Measurements from ENCODE around the gene FOCAD.

The FOCAD gene

GRCh38 chr9:20804489-20805250 is 120.6 kb downstream of the FOCAD start:
- no peak for DNase-seq (ENCODE audit: low read depth)

- no peak for DNase-seq (ENCODE audit: low read depth)
These were observed 121.7 kb downstream of the FOCAD start for GRCh38 chr9:20805766-20806165.

- no peak for DNase-seq (ENCODE audit: low read depth)
These were observed 123.9 kb downstream of the FOCAD start for GRCh38 chr9:20808002-20808401.

- no peak for DNase-seq (ENCODE audit: low read depth)
These were observed 127.8 kb downstream of the FOCAD start for GRCh38 chr9:20811872-20812271.

- no peak for DNase-seq (ENCODE audit: low read depth)
These were observed 132.1 kb downstream of the FOCAD start for GRCh38 chr9:20815923-20816703.

- no peak for DNase-seq (ENCODE audit: low read depth)
These were observed 139.0 kb downstream of the FOCAD start for GRCh38 chr9:20823051-20823450.

- DNase-seq (ENCODE audit: low read depth) = no peak
These were observed 147.0 kb downstream of the FOCAD start for GRCh38 chr9:20831028-20831427.

- DNase-seq (ENCODE audit: low read depth) = no peak
These were observed 148.7 kb downstream of the FOCAD start for GRCh38 chr9:20832775-20833174.

- DNase-seq (ENCODE audit: low read depth) = no peak
These were observed 151.6 kb downstream of the FOCAD start for GRCh38 chr9:20835377-20836286.

GRCh38 chr9:20837166-20837565 is 153.1 kb downstream of the FOCAD start:
- DNase-seq (ENCODE audit: low read depth) = no peak

GRCh38 chr9:20838218-20838617 is 154.2 kb downstream of the FOCAD start:
- DNase-seq (ENCODE audit: low read depth) = no peak

GRCh38 chr9:20844916-20845315 is 160.9 kb downstream of the FOCAD start:
- no peak for DNase-seq (ENCODE audit: low read depth)

GRCh38 chr9:20848490-20848889 is 164.4 kb downstream of the FOCAD start:
- DNase-seq (ENCODE audit: low read depth) = no peak

GRCh38 chr9:20853866-20854265 is 169.8 kb downstream of the FOCAD start:
- no peak for DNase-seq (ENCODE audit: low read depth)

GRCh38 chr9:20854444-20854843 is 170.4 kb downstream of the FOCAD start:
- no peak for DNase-seq (ENCODE audit: low read depth)

- no peak for DNase-seq (ENCODE audit: low read depth)
These were observed 179.9 kb downstream of the FOCAD start for GRCh38 chr9:20863945-20864344.

GRCh38 chr9:20865347-20865746 is 181.3 kb downstream of the FOCAD start:
- no peak for DNase-seq (ENCODE audit: low read depth)

- DNase-seq (ENCODE audit: low read depth) = no peak
These were observed 186.1 kb downstream of the FOCAD start for GRCh38 chr9:20870115-20870514.

- DNase-seq (ENCODE audit: low read depth) = no peak
These were observed 188.4 kb downstream of the FOCAD start for GRCh38 chr9:20872340-20872977.

GRCh38 chr9:20873240-20873865 is 189.3 kb downstream of the FOCAD start:
- no peak for DNase-seq (ENCODE audit: low read depth)

GRCh38 chr9:20880271-20880670 is 196.2 kb downstream of the FOCAD start:
- no peak for DNase-seq (ENCODE audit: low read depth)

Data from activated gamma-delta T cell treated with anti-CD3 and anti-CD28 coated beads, Interleukin-2, amount 50 U/mL, for 16 hours (primary cell).